ENCODE measurements around the gene EFCAB14.
"Not testable (repeated sequence)": the region's sequence is repeated elsewhere in the genome, so short reads cannot be mapped to it uniquely, and the experiment has no call there.

The EFCAB14 gene

GRCh38 chr1:46718727-46719622, at the start of gene EFCAB14:
Gene EFCAB14, minus strand, starts transcription at chr1:46719114. Its CDS starts 1,027 bp downstream, at chr1:46718087.
- DNase-seq = peak; percentile 73

- no peak for DNase-seq
These were observed 49.5 kb upstream of the EFCAB14 start for GRCh38 chr1:46768445-46768844.

- DNase-seq = no peak
These were observed 48.9 kb upstream of the EFCAB14 start for GRCh38 chr1:46767649-46768282.

- DNase-seq = no peak
These were observed 45.5 kb upstream of the EFCAB14 start for GRCh38 chr1:46764402-46764801.

- DNase-seq = no peak
These were observed 42.8 kb upstream of the EFCAB14 start for GRCh38 chr1:46761740-46762139.

GRCh38 chr1:46760558-46761166, 41.7 kb upstream of the EFCAB14 start:
- no peak for DNase-seq

GRCh38 chr1:46757956-46758528, 39.1 kb upstream of the EFCAB14 start:
- DNase-seq = no peak

- no peak for DNase-seq
These were observed 38.5 kb upstream of the EFCAB14 start for GRCh38 chr1:46757247-46757955.

GRCh38 chr1:46755121-46755520, 36.2 kb upstream of the EFCAB14 start:
- no peak for DNase-seq

GRCh38 chr1:46754707-46755106, 35.8 kb upstream of the EFCAB14 start:
- DNase-seq = not testable (repeated sequence)

GRCh38 chr1:46753985-46754384, 35.1 kb upstream of the EFCAB14 start:
- DNase-seq = no peak

- no peak for DNase-seq
These were observed 31.0 kb upstream of the EFCAB14 start for GRCh38 chr1:46749921-46750404.

GRCh38 chr1:46749404-46749803, 30.5 kb upstream of the EFCAB14 start:
- DNase-seq = no peak

GRCh38 chr1:46747683-46748288, 28.9 kb upstream of the EFCAB14 start:
- DNase-seq = no peak

GRCh38 chr1:46742069-46742468, 23.2 kb upstream of the EFCAB14 start:
- no peak for DNase-seq

- DNase-seq = no peak
These were observed 16.9 kb upstream of the EFCAB14 start for GRCh38 chr1:46735708-46736324.

GRCh38 chr1:46728327-46728873, 9.5 kb upstream of the EFCAB14 start:
- DNase-seq = not testable (repeated sequence)

- DNase-seq = no peak
These were observed 6.8 kb upstream of the EFCAB14 start for GRCh38 chr1:46725736-46726108.

GRCh38 chr1:46724991-46725735, 6.2 kb upstream of the EFCAB14 start:
- DNase-seq = no peak

- no peak for DNase-seq
These were observed 5.0 kb upstream of the EFCAB14 start for GRCh38 chr1:46723901-46724300.

All from cortex of kidney (tissue), 1 donor.